Erythroblast (primary cell): ENCODE data around the gene SFMBT2.
A peak's percentile ranks its signal among the peaks of the same experiment; 100 is the strongest.

Experiments
- DNase-seq, 2 experiments: peaks; one replicate each; lab custom pipeline; 2025; lab: John Stamatoyannopoulos, UW
- GATA1 ChIP-seq: IDR thresholded peaks from 2 replicates; pipeline ENCODE4 v1.6.1; 2011; ENCODE audit warnings: low read depth, mild to moderate bottlenecking, control low read depth, low read length, moderate library complexity
- POLR2A ChIP-seq: IDR thresholded peaks from 2 replicates; pipeline ENCODE4 v1.6.1; 2011; ENCODE audit warnings: mild to moderate bottlenecking, low read length

SFMBT2 gene

DNA sequence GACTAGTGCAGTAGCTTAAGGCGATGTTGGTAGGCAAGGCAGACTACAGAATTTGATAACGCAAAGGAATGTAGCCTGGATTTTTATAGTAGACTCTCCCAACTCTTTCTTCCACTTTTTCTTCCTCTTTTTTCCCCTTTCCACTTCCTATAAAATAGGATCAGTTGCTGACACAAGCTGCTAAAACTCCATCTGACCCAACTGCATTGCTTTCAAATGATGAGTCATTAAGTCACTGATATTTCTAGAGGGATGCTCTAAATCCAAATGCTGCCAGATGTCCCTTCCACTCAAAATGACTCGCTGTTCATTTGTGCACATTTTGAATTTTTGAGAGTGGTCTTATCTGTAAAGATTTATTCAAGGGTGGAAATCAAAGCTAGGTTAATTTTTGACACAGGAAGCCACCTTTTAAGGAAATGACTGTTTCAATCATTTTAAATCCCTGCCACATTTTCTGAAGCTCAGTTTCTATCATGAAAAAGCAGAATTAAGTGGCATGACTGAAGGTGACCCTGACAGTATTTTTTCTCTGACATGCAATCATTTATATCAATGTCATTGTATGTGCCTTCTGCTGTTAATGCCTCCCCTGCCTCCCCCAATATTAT, 25.8 kb upstream of the SFMBT2 start:
- no peak for TF ChIP-seq POLR2A
- no peak for TF ChIP-seq GATA1
- DNase-seq, result no peak

DNA sequence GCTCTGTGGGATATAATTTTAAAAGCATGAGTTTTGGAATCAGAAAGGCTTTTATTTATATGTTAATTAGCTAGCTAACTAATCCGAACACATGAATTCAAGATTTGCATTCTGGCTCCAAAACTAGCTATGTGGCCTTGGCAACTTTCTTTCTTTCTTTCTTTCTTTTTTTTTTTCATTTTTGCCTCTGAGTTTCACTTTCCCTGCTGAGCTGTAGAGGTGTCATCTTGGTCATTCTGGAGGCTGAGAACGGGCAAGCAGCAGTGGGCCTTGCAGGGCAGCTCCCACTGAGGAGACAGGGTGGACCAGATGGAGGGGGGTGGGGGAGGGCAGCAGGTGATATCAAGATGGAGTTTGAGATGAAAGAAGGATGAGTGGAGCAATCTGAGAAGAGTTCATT, 24.8 kb upstream of the SFMBT2 start:
- TF ChIP-seq POLR2A (no peak), GATA1 (no peak)

DNA sequence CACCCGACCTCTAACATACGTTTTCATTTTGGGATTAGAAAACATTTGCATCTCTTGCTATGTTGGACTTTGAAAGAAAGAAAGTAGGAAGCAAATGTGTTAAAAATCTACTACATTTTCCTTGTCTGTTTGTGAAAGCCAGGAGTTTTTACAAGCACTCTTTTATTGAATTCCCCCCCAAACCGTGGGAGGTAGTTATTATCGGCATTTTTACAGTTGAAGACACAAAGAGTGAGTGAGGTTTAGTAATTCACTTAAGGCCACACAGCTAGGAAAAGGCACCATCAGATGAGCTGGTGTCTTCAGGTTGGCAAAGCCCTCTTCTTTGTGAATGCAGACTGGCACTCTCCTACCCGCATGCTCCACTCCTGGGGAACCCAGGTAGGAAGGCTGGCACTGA, 23.5 kb upstream of the SFMBT2 start:
- no peak for TF ChIP-seq POLR2A
- TF ChIP-seq GATA1, result no peak
- no peak for DNase-seq

More for the DNA sequence above, 24.8 kb upstream of the SFMBT2 start:
- DNase-seq, result no peak

DNA sequence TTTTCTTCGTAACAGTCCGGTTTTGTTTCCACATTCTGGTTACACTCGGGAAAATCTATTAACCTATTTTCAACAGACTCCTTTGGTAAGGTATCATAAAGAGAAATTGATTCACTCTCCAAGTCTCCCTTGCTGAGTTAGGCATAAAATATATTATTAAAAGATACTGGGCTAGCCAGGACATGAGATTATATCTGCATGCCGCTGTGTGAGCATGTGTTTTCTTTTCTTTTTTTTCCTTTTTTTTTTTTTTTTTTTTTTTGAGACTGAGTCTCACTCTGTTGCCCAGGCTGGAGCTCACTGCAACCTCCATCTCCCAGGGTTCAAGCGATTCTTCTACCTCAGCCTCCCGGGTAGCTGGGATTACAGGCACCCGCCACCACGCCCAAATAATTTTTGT, 23.0 kb upstream of the SFMBT2 start:
- no peak for DNase-seq
- TF ChIP-seq POLR2A, result no peak
- TF ChIP-seq GATA1, result no peak

DNA sequence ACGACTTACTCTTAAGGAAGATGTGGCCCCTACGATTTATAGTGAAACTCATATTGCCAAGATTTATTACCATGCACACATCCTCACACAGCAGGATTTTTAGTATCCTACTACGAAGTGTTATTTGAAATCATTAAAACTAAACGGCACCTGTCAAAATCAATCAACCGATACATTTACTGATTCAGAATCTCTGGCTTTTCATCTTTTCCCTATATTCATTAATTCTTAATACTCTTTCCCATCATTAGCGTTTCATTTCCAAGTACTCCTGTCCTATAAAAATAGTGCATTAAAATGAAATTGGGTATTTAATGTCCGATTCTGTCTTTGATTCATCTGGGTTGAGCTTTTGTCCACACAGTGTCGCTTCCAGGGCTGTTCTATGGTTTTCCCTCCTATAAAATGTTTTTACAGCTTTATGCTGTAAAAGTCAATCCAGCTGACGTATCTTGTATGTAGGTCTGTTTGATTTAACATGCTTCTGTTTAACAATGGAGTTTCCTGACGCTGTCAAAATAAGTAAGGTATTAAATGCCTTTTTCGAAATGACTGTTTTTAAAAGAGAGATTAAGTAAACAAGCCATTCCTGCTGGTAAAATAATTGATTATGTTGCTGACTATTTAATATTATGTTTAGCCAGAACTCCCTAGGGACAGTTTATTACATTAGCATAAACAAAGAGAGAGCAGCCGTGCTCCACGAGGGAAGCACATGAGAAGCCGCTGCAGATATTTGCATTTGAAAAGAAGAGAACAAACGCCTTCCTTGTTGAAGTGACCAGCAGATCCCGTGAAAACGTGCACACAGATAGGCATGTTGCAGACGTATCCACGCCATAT, 22.3 kb upstream of the SFMBT2 start:
- DNase-seq, result no peak

DNA sequence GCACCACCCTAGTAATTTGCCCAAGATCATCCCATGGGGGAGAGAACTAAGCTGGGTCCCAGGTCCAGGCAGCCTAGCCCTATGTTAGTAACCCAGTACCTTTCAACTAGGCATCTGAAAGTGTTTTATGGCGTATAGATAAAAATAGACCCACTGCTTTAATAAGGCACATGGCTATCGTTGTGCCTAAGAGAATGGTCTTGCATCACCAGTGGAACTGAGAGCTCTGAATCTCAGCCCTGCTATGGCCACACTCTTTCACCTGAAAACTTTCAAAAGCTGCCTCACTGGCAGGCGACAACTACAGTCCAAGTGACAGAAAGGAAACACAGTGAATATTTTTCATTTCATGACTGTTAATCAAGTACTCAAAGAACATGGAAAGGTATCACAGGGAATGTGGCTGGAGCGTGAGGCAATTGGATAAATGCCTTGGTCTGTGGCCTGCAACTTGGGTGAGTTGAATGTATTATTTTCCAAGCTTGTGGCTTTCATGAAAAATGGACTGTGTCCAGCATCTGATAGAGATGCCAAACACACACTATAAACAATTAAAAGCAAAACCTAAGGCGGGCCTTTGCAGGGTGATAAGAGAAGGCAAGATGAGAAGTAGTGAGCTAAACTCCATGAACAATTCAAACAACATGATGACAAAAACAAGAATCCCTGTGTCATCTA, 18.0 kb upstream of the SFMBT2 start:
- TF ChIP-seq POLR2A (no peak), GATA1 (no peak)
- DNase-seq, result no peak

More for the DNA sequence above, 22.3 kb upstream of the SFMBT2 start:
- no peak for TF ChIP-seq GATA1
- TF ChIP-seq POLR2A, result no peak

DNA sequence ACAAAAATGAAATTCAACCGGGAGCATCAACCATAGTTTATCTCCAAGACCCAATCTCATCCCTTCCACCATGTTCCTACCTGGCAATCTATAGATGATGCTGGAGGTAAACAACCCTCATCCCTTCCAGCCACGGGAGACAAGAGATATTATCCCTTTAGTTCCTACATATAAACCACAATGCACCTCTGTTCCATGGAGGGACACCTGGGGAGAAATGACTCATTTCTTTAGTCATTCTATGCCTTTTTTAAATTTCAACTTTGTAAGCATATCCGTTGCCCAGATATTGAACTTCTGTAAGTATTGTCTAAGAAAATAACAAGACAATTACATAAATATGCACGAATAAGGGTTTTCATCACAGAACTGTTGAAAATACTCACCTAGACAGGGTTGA, 15.5 kb upstream of the SFMBT2 start:
- DNase-seq, result no peak
- TF ChIP-seq GATA1, result no peak
- TF ChIP-seq POLR2A, result no peak

DNA sequence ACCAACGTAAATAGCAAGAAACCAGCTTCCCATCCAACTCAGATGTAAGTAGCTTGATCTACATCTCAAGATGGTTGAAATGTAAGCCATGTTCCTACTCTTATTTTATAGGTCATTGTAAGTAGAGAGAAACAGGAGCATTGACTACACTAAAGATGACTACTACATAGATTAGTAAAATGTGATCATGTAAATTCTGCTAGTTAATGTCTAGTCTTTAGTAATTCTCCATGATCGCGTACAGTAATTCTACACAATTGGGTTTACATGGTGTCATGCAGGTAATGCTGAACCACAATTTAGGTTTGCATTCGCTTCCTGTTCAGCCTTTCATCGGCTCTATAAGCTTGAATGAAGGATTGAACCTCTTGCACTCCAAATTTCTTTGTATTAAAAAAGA, 14.9 kb upstream of the SFMBT2 start:
- TF ChIP-seq POLR2A (no peak), GATA1 (no peak)

DNA sequence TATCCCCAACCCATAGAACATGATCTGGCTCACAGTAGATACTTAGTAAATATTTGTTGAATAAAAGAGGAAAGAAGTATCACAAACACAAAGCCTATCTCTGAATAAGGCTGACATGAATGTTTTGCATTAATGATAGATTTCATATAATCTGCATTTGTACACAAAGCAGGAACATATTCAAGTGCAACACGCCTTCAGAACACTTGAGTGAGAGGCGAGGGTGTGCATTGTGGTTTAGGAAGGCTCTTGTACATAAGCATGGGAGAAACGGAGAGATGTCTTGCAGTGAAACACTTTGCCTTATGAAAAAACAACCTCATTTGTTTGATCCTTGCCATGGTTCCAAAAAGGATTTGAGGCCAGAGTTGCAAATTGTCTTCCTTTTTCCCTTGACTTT, 14.1 kb upstream of the SFMBT2 start:
- TF ChIP-seq POLR2A, result no peak
- no peak for TF ChIP-seq GATA1
- DNase-seq, result no peak

More for the DNA sequence above, 14.9 kb upstream of the SFMBT2 start:
- no peak for DNase-seq

DNA sequence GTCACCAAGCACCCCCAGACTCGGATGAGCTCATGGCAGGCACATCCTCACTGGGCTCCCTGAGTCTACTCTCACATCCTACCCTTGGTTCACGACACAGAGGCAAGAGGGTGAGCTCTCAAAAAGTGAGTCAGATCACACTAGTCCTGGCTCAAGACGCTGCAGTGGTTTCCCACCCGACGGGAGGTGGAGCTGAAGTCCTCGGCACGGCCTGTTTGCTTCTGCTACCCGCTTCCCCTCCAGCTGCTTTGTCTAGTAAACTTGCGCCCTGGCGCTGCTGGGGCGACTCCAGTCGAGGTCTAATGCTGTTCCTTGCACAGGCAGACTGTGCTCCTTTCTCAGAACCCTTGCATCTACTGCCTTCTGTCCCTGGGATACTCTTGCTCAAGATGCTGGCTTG, 13.5 kb upstream of the SFMBT2 start:
- TF ChIP-seq POLR2A, result no peak
- TF ChIP-seq GATA1, result no peak
- no peak for DNase-seq

DNA sequence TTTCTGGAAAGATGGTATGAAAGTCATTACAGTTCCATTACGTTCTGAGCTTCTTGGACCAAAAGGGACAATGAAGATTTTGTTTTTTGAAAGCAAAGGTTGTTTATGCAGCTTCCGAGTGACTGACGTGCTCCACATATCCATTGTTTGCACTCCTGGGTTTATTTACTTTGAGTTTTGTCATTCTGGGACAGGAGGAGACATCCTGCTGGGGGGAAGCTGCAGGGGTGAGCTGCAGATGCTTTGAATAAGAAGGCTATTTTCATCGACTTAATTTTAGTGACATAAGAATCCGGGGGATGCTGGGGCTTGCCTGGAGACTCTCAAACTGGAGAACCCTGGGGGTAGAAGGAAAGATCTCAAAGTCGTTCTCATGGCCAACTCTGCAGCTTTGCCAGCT, 12.7 kb upstream of the SFMBT2 start:
- no peak for TF ChIP-seq POLR2A
- no peak for TF ChIP-seq GATA1
- no peak for DNase-seq

DNA sequence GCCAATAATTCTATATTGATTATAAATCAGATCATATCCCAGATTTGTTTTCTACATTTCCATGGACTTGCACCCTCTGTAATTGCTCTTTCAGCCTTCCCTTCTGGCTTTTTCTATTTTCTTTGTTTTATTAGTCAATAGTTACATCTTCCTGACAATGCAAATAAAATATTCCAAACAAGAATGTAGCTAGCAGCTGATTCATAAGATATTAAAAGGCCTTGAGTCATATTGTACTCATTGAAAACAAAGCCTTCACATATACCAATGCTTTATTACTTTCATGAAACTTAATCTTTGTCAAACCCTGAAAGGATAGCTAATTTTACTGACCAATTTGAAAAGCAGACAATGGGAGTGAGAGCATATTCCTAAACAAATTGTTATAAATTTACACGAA, 10.7 kb upstream of the SFMBT2 start:
- TF ChIP-seq GATA1, result no peak
- no peak for TF ChIP-seq POLR2A
- DNase-seq, result no peak

DNA sequence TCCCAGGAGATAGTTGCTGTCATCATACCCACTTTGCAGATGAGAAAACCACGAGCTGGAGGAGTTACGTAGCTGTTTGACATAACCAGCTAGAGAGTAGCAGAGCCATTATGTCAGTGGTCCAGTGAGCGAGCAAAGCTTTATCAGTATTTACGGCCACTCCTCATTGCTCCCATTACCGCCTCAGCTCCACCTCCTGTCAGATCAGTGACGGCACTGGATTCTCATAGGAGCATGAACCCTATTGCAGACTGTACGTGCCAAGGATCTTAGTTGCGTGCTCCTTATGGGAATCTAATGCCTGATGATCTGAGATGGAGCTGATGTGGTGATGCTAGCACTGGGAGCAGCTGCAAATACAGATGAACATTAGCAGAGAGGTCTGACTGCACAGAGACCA, 9.2 kb upstream of the SFMBT2 start:
- TF ChIP-seq POLR2A (no peak), GATA1 (no peak)
- no peak for DNase-seq

DNA sequence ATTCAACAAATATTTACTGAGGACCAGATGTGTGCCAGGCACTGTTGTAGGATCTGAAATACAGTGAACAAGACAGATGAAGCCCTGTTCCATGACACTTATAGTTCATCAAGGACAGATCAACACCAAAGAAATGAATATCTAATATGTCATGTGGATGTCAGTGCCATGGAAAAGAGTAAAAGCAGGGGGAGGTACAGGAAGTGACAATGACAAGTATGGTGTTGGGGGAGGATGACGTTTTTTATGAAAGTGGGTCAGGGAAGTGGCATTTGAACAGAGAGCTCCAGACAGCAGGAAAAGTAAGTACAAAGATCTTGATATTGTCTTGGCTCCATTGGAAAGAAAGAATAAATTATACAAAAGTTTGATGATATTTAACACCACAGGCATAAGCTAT, 7.0 kb upstream of the SFMBT2 start:
- TF ChIP-seq GATA1, result no peak
- no peak for TF ChIP-seq POLR2A
- DNase-seq, result no peak

DNA sequence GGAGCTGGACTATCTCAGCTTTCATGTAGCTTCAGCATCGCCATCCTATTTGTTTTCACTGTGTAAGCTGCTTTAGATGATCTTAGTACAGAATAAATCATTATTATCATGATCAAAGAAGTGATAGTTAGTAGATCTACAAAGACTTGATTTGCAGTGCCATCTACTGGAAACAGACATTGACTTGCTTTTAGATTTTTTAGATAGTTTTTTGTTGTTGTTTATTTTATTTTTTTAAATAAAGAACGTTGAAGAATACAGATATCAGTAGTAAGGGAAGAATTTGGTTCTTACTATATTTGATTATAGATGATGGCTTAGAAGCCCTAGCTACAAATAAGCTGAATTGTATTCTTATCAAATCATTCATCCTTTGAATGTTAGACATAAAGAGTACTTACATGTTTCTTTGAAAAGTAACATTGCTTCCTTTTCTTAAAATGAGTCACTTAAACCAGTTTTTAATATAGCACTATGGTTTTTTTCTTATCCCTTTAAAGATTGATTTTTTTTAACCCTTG, 6.3 kb upstream of the SFMBT2 start:
- TF ChIP-seq POLR2A (no peak), GATA1 (no peak)
- peak; percentile 35 to 43 for DNase-seq

DNA sequence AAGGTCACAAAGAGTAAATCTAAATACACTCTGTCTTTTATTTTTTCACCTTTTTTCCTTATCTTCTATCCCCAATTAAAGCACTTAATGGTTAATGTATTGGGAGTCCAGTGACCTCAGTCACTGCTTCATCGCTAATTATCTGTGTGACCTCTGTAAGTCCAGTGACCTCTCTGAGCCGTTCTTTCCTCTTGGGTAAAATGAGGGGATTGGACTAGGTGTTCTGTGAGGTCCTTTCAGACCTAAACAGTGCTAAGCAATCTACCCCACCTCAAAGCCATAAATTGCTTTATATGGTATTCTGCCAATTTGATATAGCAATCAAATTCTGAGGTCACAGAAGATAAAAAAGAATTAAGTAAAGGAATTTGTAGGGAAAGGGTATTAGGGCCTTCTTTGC, 3.9 kb upstream of the SFMBT2 start:
- no peak for TF ChIP-seq GATA1
- no peak for TF ChIP-seq POLR2A
- DNase-seq, result no peak
